ENCODE data around the gene UBE2S.
A peak's percentile ranks its signal among the peaks of the same experiment; 100 is the strongest.

UBE2S gene

DNA sequence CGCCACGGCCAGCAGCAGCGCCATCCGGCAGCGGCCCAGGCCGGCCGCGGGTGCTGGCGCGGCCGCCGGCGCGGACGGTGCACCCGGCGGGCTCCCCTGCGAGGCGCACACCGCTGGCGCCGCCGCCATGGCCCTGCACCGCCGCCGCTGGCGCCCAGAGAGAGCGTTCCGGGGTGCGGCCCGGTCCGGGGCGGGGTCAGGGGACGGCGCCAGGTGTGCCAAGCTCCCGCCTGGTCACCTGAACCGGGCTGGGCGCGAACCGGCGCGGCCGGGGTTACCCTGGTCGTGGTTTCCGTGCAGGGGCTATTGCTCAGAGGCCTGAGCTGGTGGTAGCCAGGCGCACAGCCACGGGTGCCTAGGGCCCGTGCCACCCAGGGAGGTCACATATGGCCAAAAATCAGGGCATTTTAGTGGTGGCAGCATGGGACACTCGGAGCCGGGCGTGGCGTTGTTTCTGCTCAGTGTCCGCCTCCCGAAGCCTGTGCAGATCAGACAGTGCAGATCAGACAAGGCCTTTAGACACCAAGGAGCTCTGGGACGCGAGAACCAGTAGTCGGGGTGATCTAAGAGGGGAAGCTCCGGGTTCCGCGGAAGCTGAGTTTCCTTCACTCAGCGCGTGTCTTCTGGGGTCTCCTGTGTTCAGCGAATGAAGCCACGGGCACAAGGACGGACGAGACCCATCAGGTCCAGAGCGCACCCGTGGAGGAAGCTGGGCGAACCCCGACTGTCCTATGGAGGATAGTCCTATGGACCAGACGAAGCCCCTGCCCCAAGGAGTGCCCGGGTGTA lies 23.3 kb downstream of the UBE2S start, which contains the start of gene TMEM238:
Gene TMEM238, minus strand, starts transcription at position 162 of the 789 bp plus-strand sequence. Its CDS starts 33 bp downstream, at position 129.
- DNase-seq (ENCODE audit: low read depth in 2 of 2) = no peak

GRCh38 chr19:55383279-55384130 lies 24.1 kb downstream of the UBE2S start:
- peak in 1 of 2 experiments; percentile 21 for DNase-seq (ENCODE audit: low read depth in 2 of 2)

GRCh38 chr19:55382522-55383054 lies 25.0 kb downstream of the UBE2S start:
- no peak for DNase-seq (ENCODE audit: low read depth in 2 of 2)

DNA sequence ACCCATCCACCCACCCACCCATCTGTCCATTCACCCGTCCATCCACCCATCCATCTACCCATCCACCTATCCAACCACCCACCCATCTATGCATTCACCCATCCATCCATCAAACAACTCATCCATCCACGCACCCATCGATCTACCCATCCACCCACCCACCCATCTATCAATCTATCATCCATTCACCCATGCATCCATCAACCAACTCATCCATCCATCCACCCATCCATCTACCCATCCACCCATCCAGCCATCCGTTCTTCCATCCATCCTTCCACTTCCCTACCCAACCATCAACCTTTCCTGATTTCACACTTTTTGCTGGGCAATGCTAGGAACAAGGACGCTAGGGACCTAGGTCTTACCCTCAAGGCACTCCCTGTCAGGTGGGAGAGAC lies 25.6 kb downstream of the UBE2S start:
- DNase-seq (ENCODE audit: low read depth in 2 of 2) = no peak

DNA sequence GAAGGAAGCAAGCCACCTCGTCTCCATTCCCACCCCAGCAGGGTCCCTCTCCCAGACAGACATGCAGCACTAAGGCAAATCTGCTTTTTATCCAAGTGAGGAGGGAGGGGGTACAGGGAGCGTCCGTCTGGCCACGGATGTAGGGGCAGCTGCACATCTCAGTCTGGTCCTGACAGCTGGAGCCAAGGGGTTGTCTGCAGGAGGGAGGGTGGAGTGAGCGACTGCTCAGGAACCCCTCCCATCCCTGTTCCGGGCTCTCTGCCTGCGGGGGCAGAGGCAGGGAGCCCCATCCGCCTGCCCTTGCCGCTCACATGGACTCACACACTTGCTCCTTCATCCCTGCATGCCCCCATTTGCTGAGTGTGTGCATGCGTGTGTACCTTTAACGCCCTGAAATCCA lies 28.4 kb downstream of the UBE2S start:
- no peak for DNase-seq (ENCODE audit: low read depth in 2 of 2)

- no peak for DNase-seq (ENCODE audit: low read depth in 2 of 2)
These were observed 30.0 kb downstream of the UBE2S start for GRCh38 chr19:55377356-55378131.

DNA sequence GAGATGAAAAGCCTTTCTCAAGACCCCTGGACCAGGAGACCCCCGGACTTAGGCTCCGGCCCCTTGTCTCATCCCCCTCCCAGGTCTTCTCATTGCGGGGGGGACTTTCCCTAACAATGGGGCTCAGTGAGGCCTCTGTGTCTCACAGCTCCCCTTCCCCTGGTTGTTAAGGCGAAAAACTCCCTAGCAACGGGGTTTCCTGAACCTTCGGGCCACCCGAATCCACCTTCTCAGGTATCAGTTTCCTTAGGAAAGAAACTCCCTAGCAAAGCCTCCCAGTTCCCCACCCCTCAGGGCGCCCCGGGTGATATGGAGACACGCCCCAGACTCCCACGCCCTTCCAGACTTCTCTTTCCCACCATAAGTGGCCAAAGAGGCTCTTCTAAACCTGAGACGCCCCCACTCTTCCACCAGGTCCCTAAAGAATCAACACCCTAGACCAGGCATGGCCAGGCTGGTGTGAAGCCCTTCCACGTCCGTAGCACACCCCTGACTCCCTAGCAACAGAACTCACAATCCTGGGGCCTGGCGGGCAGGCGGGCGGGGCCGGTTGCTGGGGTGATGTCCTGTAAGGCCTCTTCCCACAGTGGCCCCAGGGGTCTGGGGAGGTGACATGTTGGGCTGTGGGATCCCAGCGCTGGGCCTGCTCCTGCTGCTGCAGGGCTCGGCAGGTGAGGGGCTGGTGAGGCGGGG lies 31.2 kb downstream of the UBE2S start, which contains the start of gene TMEM190:
Gene TMEM190, plus strand, starts transcription at position 586 of the 693 bp plus-strand sequence. Its CDS starts 28 bp downstream, at position 614.
- DNase-seq (ENCODE audit: low read depth in 2 of 2) = no peak

DNA sequence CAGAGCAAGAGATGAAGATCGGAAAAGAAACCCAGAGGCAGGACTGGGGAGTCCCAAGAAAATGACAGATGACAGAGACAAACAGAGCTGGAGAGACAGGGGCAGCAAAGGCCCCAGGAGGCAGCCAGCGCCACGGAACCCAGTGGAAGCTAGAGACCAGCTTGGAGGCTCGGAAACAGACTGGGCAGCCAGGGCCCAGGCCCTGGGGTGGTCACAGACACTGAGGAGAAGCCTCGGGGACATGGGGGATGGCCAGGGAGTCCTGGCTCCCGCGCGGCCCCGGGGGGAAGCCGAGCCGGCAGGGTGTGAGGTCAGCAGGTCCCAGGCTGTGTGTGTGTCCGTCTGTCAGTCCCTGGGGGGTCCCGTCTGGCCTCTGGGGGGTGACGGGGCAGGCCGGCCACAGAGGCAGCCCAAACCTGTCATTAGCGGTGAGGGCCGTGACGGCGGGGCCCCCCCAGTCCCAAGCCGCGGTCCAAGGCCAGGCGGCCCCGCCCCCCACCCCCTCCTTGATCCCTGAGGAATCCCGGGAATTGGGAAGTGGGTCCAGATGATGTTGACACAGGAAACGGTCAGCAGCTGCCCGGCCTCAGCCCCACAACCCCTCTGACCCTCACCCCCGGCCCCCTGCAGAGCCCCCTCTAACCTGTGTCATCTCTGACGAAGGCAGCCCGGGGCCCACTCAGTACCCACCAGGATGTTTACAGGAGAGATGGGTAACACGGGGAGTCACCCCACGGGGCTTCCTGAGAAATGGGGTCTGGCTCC lies 33.4 kb downstream of the UBE2S start:
- DNase-seq (ENCODE audit: low read depth in 2 of 2) = no peak

GRCh38 chr19:55373306-55373992 lies 34.1 kb downstream of the UBE2S start:
- no peak for DNase-seq (ENCODE audit: low read depth in 2 of 2)

DNA sequence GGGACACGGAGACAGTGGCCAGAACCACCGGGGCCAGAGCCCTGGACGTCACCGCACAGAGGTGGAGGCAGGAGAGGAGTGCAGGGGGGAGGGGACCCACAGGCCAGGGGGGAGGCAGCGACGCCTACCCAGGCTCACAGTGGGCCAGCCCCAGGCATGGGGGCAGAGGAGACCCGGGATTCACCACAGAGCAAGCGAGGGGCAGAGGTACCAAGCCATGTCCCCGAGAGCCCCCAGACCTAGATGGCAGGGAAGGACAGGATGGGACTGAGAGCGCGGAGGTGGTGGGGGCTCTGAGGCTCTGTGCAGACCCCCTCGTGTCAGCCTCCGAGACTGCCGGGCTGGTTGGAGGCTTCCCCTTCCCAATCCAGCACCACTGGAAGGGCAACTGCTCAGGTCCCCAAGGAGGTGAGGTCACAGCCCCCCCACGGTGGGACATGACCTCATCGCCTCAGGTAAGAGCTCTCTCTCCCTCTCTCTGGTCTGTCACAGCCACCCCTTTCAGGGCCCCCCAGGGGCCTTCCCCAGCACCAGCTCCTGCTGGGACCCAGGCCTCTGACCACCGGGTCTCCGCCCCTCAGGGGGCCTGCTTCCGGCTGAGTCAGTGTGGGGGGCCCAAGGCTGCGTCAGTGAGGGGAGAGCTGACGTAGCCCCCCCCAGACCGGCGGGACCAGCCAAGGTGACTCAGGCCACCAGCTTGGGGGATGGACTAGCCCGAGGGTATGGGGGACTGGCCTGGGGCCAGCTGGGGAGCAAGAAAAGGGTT lies 35.1 kb downstream of the UBE2S start:
- peak in 1 of 2 experiments; percentile 24 for DNase-seq (ENCODE audit: low read depth in 2 of 2)

GRCh38 chr19:55370305-55370988 lies 37.1 kb downstream of the UBE2S start, which contains the start of gene IL11:
IL11 (minus strand) TSS chr19:55370463; CDS start chr19:55370310, 153 bp downstream.
- DNase-seq (ENCODE audit: low read depth in 2 of 2) = peak in 1 of 2 experiments; percentile 14

DNA sequence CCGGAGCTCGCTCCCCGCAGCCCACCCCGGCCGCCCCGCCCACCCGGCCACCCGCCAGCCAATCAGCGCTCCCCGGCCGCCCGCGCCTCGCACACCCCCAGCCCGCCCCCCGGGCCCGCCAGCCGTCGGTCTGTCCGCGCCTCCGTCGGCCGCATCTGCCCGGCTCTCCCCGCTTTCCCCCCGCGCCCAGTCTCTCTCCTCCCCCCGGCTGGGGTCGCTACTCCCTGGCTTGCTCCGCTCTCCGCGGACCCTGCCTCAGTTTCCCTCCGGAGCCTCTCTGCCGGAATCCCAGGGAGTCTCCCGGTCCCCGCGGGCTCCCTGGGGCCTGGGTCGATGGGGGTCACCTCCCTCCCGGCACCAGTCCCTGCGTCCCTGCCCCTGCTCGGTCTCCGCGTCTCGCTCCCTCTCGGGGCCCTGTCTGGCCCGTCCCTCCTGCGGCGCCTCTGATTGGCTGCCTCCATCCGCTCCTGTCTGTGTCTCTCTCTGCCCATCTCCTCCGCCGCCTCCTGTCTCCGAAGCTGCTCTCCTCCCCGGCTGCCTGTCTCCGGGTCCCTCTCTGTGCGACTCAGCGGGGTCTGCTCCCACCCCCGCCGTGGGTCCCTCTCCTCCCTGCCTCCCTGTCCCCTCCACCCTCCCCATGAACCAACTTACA lies 37.8 kb downstream of the UBE2S start:
- peak; percentile 31 to 42 for DNase-seq (ENCODE audit: low read depth in 2 of 2)

GRCh38 chr19:55368701-55369563 lies 38.7 kb downstream of the UBE2S start:
- DNase-seq (ENCODE audit: low read depth in 2 of 2) = peak in 1 of 2 experiments; percentile 31

DNA sequence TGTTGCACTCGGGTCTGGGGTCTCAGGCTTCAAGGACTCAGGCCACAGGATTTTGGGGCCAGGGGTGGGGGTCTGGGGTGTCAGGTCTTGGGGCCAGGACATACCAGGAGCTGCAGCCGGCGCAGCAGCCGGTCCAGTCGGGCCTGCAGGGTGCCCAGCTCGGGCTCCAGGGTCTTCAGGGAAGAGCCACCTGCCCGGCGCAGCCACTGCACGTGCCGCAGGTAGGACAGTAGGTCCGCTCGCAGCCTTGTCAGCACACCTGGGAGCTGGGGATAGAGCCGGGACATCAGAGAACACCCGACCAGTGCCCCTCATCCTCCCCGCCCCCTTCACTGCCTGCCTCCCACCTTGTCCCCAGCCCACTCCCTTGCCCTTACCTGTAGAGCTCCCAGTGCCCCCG lies 39.5 kb downstream of the UBE2S start:
- no peak for DNase-seq (ENCODE audit: low read depth in 2 of 2)

- DNase-seq (ENCODE audit: low read depth in 2 of 2) = no peak
These were observed 40.8 kb downstream of the UBE2S start for GRCh38 chr19:55366790-55367189.

DNA sequence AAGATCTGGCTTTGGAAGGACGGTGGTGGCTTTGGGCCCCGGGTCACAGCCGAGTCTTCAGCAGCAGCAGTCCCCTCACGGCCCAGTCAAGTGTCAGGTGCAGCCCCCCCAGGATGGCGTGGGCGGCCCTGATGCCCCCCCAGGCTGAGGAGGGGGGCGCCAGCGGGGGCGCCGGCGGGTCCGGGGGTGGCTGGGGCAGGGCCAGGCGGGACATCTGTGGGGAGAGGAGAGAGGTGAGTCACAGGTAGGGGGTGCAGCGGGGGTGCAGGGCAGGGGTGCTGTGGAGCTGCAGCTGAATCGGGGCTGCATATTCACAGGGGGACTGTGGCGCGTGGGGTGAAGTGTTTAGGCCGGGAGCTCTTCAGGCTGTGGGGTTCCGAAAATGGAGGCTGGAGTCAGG lies 41.6 kb downstream of the UBE2S start:
- no peak for DNase-seq (ENCODE audit: low read depth in 2 of 2)

- DNase-seq (ENCODE audit: low read depth in 2 of 2) = no peak
These were observed 42.3 kb downstream of the UBE2S start for GRCh38 chr19:55365245-55365644.

Measured in fibroblast of skin of left biceps (primary cell).